ENCODE measurements around the gene CLUH. TPM values are rescaled to one million over a fixed set of nuclear protein-coding genes. Genes with fewer than 3 reads are reported as not detected.

Gene CLUH
- total RNA-seq, 1 experiment from 2014 or later: 39.1 TPM

DNA sequence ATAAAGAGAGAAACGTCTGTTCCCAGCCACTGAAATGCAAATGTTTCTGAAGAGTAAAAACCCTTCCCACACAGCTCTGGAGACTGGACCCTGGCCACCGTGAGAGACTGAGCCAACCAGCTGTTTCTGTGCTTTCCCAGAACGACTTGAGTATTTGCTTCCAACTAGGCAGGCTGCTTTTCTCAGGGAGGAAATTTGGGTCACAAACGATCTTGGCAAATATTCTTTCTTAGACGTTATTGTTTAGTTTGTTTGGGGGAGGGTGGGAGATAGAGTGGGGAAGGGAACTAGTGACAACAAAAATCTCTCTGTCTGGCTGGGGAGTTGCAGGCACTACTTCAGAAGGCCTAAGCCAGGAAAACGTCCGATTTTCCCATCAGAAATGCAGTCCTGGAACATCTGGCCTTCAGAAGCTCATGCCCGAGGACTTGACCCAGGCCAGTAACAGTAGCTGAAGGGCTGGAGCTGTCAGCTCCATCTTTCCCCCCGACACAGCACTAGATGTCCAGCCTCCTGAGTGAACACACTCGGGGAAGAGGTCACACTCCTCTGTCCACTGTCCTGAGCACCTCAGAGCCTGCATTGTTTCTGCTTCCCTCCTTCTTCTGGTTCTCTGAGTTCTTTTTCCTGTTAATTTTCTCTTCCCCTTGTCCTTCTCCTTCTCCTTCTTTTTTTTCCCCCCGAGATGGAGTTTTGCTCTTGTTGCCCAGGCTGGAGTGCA, 33.9 kb upstream of the CLUH start:
- Histone ChIP-seq H3K27me3 (ENCODE audit: low read length) (no peaks in the 10 kb centered on the region), H3K27ac (ENCODE audit: low read length) (no peak overlapping the region), H3K9me3 (ENCODE audit: low read length) (no peaks in the 10 kb centered on the region), H2AFZ (ENCODE audit: low read length) (no peak overlapping the region), H3K4me1 (ENCODE audit: low read length) (no peaks in the 10 kb centered on the region), H3K9ac (ENCODE audit: low read length) (no peak overlapping the region), H3K36me3 (ENCODE audit: insufficient read depth, low read length) (no peaks in the 10 kb centered on the region), H3K9me2 (replicated peaks; ENCODE audit: insufficient read depth, low read length) (no peaks in the 10 kb centered on the region), H4K20me1 (ENCODE audit: insufficient read depth, low read depth, low read length) (no peaks in the 10 kb centered on the region), H3K79me2 (ENCODE audit: low read length) (no peaks in the 10 kb centered on the region), H3K4me3 (ENCODE audit: low read length) (no peak overlapping the region), H3K4me2 (ENCODE audit: low read depth, low read length, poor library complexity, severe bottlenecking) (no peak overlapping the region)
- no peak for DNase-seq

DNA sequence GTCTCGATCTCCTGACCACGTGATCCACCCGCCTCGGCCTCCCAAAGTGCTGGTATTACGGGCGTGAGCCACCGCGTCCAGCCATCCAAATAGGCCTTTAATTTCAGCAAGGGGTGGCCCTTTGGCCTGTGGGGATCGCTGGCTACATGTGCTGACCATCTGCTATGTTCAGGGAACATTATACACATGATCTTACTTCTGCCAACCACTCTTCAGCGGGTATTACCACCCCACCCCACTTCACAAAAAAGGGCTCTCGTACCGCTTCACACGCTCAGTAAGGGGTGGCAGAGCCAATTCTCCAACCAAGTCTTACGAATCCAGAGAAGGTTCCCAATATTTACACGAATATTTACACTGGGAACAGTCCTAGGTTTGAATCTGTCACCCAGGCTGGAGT, 26.1 kb upstream of the CLUH start:
- Histone ChIP-seq H3K9me2 (replicated peaks; ENCODE audit: insufficient read depth, low read length) (no peaks in the 10 kb centered on the region), H3K79me2 (ENCODE audit: low read length) (no peaks in the 10 kb centered on the region), H4K20me1 (ENCODE audit: insufficient read depth, low read depth, low read length) (no peaks in the 10 kb centered on the region), H3K9me3 (ENCODE audit: low read length) (no peaks in the 10 kb centered on the region), H3K27ac (ENCODE audit: low read length) (no peak overlapping the region), H3K4me2 (ENCODE audit: low read depth, low read length, poor library complexity, severe bottlenecking) (no peak overlapping the region), H3K9ac (ENCODE audit: low read length) (no peak overlapping the region), H3K4me3 (ENCODE audit: low read length) (no peak overlapping the region), H2AFZ (ENCODE audit: low read length) (no peak overlapping the region), H3K4me1 (ENCODE audit: low read length) (no peaks in the 10 kb centered on the region), H3K36me3 (ENCODE audit: insufficient read depth, low read length) (no peaks in the 10 kb centered on the region), H3K27me3 (ENCODE audit: low read length) (no peaks in the 10 kb centered on the region)
- DNase-seq: no peak

DNA sequence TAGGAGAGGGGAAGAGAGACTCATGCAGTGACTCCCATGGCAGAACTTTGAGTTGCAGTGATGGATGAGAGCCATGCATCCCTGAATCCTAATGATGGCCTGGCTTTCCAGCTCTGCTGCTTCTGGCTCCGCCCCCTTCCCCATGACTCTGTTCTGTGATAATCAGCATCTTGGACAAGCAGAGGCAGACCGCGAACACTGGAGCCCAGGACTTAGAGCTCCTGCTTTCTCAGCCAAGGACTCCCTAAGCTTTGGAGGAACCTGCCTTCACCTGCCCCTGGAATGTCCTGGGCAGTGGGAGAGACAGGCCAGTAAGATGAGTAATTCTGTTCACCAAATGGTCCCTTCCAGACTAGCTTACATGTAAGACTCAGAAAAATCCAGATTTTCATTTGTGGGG, 25.4 kb upstream of the CLUH start:
- H3K36me3 ChIP-seq (ENCODE audit: insufficient read depth, low read length): no peaks in the 10 kb centered on the region
- DNase-seq: no peak
- no peak overlapping the region for H3K9ac ChIP-seq (ENCODE audit: low read length)
- H3K79me2 ChIP-seq (ENCODE audit: low read length): no peaks in the 10 kb centered on the region
- no peaks in the 10 kb centered on the region for H3K4me1 ChIP-seq (ENCODE audit: low read length)
- H3K9me2 ChIP-seq (replicated peaks; ENCODE audit: insufficient read depth, low read length): no peaks in the 10 kb centered on the region
- no peak overlapping the region for H3K4me3 ChIP-seq (ENCODE audit: low read length)
- no peaks in the 10 kb centered on the region for H4K20me1 ChIP-seq (ENCODE audit: insufficient read depth, low read depth, low read length)
- H2AFZ ChIP-seq (ENCODE audit: low read length): no peak overlapping the region
- H3K27me3 ChIP-seq (ENCODE audit: low read length): no peaks in the 10 kb centered on the region
- no peak overlapping the region for H3K27ac ChIP-seq (ENCODE audit: low read length)
- H3K9me3 ChIP-seq (ENCODE audit: low read length): no peaks in the 10 kb centered on the region
- no peak overlapping the region for H3K4me2 ChIP-seq (ENCODE audit: low read depth, low read length, poor library complexity, severe bottlenecking)

- Histone ChIP-seq H3K4me2 (ENCODE audit: low read depth, low read length, poor library complexity, severe bottlenecking) (no peak overlapping the region), H2AFZ (ENCODE audit: low read length) (no peak overlapping the region), H3K4me1 (ENCODE audit: low read length) (no peaks in the 10 kb centered on the region), H3K9me2 (replicated peaks; ENCODE audit: insufficient read depth, low read length) (no peaks in the 10 kb centered on the region), H4K20me1 (ENCODE audit: insufficient read depth, low read depth, low read length) (no peaks in the 10 kb centered on the region), H3K79me2 (ENCODE audit: low read length) (no peaks in the 10 kb centered on the region), H3K27me3 (ENCODE audit: low read length) (no peaks in the 10 kb centered on the region), H3K36me3 (ENCODE audit: insufficient read depth, low read length) (no peaks in the 10 kb centered on the region), H3K4me3 (ENCODE audit: low read length) (no peak overlapping the region), H3K9me3 (ENCODE audit: low read length) (no peaks in the 10 kb centered on the region), H3K9ac (ENCODE audit: low read length) (no peak overlapping the region), H3K27ac (ENCODE audit: low read length) (no peak overlapping the region)
- DNase-seq: no peak
These were observed 24.3 kb upstream of the CLUH start for GRCh38 chr17:2735896-2736295.

GRCh38 chr17:2734939-2735338, 23.4 kb upstream of the CLUH start:
- Histone ChIP-seq H3K4me1 (ENCODE audit: low read length) (no peaks in the 10 kb centered on the region), H4K20me1 (ENCODE audit: insufficient read depth, low read depth, low read length) (no peaks in the 10 kb centered on the region), H3K4me2 (ENCODE audit: low read depth, low read length, poor library complexity, severe bottlenecking) (no peak overlapping the region), H3K9me2 (replicated peaks; ENCODE audit: insufficient read depth, low read length) (no peaks in the 10 kb centered on the region), H3K27ac (ENCODE audit: low read length) (no peak overlapping the region), H3K9me3 (ENCODE audit: low read length) (no peaks in the 10 kb centered on the region), H3K36me3 (ENCODE audit: insufficient read depth, low read length) (no peaks in the 10 kb centered on the region), H3K27me3 (ENCODE audit: low read length) (no peaks in the 10 kb centered on the region), H2AFZ (ENCODE audit: low read length) (no peak overlapping the region), H3K79me2 (ENCODE audit: low read length) (no peaks in the 10 kb centered on the region), H3K9ac (ENCODE audit: low read length) (no peak overlapping the region), H3K4me3 (ENCODE audit: low read length) (no peak overlapping the region)
- DNase-seq: no peak

- Histone ChIP-seq H3K27ac (ENCODE audit: low read length) (no peak overlapping the region), H4K20me1 (ENCODE audit: insufficient read depth, low read depth, low read length) (no peaks in the 10 kb centered on the region), H3K4me2 (ENCODE audit: low read depth, low read length, poor library complexity, severe bottlenecking) (no peak overlapping the region), H3K9me2 (replicated peaks; ENCODE audit: insufficient read depth, low read length) (no peaks in the 10 kb centered on the region), H3K4me3 (ENCODE audit: low read length) (no peak overlapping the region), H3K9me3 (ENCODE audit: low read length) (no peaks in the 10 kb centered on the region), H3K27me3 (ENCODE audit: low read length) (no peaks in the 10 kb centered on the region), H3K79me2 (ENCODE audit: low read length) (no peaks in the 10 kb centered on the region), H3K4me1 (ENCODE audit: low read length) (no peaks in the 10 kb centered on the region), H2AFZ (ENCODE audit: low read length) (no peak overlapping the region), H3K36me3 (ENCODE audit: insufficient read depth, low read length) (no peaks in the 10 kb centered on the region), H3K9ac (ENCODE audit: low read length) (no peak overlapping the region)
- DNase-seq: no peak
These were observed 20.2 kb upstream of the CLUH start for GRCh38 chr17:2731807-2732206.

DNA sequence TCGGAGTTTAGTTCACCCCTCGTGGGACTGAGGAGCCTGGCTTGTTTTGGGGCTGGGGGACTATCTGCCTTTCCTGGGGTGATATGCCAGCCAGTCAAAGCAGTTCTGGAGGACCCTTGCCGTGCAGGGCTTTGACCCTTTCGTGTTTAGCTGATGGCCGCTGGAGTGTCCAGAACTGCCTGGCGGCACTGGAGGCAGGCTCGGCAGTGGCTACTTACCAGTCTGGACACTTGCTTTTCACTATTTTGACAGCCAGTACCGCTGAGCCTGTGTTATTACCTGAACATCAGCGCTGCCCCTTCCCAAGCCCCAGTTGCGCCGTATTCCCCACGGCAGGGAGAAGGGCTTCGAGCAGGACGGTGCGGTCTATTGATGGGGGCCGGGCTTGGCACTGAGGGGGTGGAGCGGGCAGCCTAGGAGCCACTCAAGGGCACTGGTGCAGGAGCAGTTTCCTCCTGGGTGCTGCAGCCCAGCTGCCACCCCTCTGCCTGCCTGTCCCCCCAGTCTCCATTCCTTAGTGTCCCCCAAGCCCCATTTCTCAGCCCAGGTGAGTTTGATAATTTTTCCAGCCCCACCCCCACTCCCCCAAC, 19.3 kb upstream of the CLUH start:
- Histone ChIP-seq H3K9me2 (replicated peaks; ENCODE audit: insufficient read depth, low read length) (no peaks in the 10 kb centered on the region), H3K9me3 (ENCODE audit: low read length) (no peaks in the 10 kb centered on the region), H3K4me2 (ENCODE audit: low read depth, low read length, poor library complexity, severe bottlenecking) (no peak overlapping the region), H3K36me3 (ENCODE audit: insufficient read depth, low read length) (no peaks in the 10 kb centered on the region), H3K79me2 (ENCODE audit: low read length) (no peaks in the 10 kb centered on the region), H3K27me3 (ENCODE audit: low read length) (no peaks in the 10 kb centered on the region), H3K4me1 (ENCODE audit: low read length) (no peaks in the 10 kb centered on the region), H2AFZ (ENCODE audit: low read length) (no peak overlapping the region), H3K4me3 (ENCODE audit: low read length) (no peak overlapping the region), H4K20me1 (ENCODE audit: insufficient read depth, low read depth, low read length) (no peaks in the 10 kb centered on the region), H3K27ac (ENCODE audit: low read length) (no peak overlapping the region), H3K9ac (ENCODE audit: low read length) (no peak overlapping the region)
- DNase-seq: no peak

DNA sequence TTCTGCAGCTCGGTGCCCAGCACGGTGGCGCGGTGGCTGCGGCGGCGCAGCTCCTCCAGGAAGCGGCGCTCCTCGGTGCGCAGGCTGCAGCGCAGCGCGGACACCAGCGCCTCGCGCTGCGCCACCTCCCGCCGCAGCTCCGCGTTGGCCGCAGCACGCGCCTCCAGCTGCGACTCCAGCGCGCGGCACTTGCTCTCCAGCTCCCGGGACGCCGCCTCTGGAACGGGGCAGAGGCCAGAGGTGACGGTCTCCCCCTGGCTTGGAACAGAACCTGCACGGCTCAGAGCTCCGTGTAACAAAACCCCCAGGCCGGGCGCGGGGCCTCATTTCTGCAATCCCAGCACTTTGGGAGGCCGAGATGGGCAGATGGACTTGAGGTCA, 13.2 kb upstream of the CLUH start:
- no peaks in the 10 kb centered on the region for H3K27me3 ChIP-seq (ENCODE audit: low read length)
- H3K4me2 ChIP-seq (ENCODE audit: low read depth, low read length, poor library complexity, severe bottlenecking): no peak overlapping the region
- no peak overlapping the region for H3K27ac ChIP-seq (ENCODE audit: low read length)
- H3K4me1 ChIP-seq (ENCODE audit: low read length): no peaks in the 10 kb centered on the region
- DNase-seq: no peak
- no peaks in the 10 kb centered on the region for H3K9me3 ChIP-seq (ENCODE audit: low read length)
- no peak overlapping the region for H3K9ac ChIP-seq (ENCODE audit: low read length)
- no peak overlapping the region for H2AFZ ChIP-seq (ENCODE audit: low read length)
- no peaks in the 10 kb centered on the region for H3K9me2 ChIP-seq (replicated peaks; ENCODE audit: insufficient read depth, low read length)
- no peaks in the 10 kb centered on the region for H4K20me1 ChIP-seq (ENCODE audit: insufficient read depth, low read depth, low read length)
- no peaks in the 10 kb centered on the region for H3K79me2 ChIP-seq (ENCODE audit: low read length)
- no peak overlapping the region for H3K4me3 ChIP-seq (ENCODE audit: low read length)
- H3K36me3 ChIP-seq (ENCODE audit: insufficient read depth, low read length): no peaks in the 10 kb centered on the region
